Neural crest cell (in vitro differentiated cells): ENCODE measurements around the gene APBB2. TPM values are rescaled to one million over a fixed set of nuclear protein-coding genes. Genes with fewer than 3 reads are reported as not detected.

Experiments
- DNase-seq: peaks from one replicate; pipeline ENCODE4 v3.0.0; 2021; ENCODE audit warnings: low read depth, mixed read lengths, low spot score
- H3K27ac Mint-ChIP-seq: one replicate; pipeline ENCODE4 v1.8.0; 2021; ENCODE audit warnings: mild to moderate bottlenecking, mixed read lengths; ENCODE audit not compliant: unreplicated experiment
- H3K27me3 Mint-ChIP-seq: 2 replicates; pipeline ENCODE4 v1.8.0; 2021; ENCODE audit warnings: low read depth, mild to moderate bottlenecking, mixed read lengths
- H3K36me3 Mint-ChIP-seq: 2 replicates; pipeline ENCODE4 v1.8.0; 2021; ENCODE audit warnings: low read depth, mild to moderate bottlenecking, mixed read lengths
- H3K4me1 Mint-ChIP-seq: 2 replicates; pipeline ENCODE4 v1.8.0; 2021; ENCODE audit warnings: mixed read lengths
- H3K4me3 Mint-ChIP-seq: one replicate; pipeline ENCODE4 v1.8.0; 2021; ENCODE audit warnings: mild to moderate bottlenecking, mixed read lengths
- H3K9me3 Mint-ChIP-seq: 2 replicates; pipeline ENCODE4 v1.8.0; 2021; ENCODE audit warnings: mixed read lengths
- CTCF ChIP-seq: fragments of 200-600 bp; sonication (generic); conservative IDR thresholded peaks from 2 replicates; pipeline ENCODE4 v1.5.0; 2021; ENCODE audit warnings: antibody characterized with exemption, mild to moderate bottlenecking
- total RNA-seq: library from RNA; stranded (reverse); gene quantifications from 2 replicates; pipeline ENCODE4 v1.2.1, GENCODE V29; 2021

The APBB2 gene
- total RNA-seq, 1 donor from 2014 or later: 68.5 TPM

- Mint-ChIP-seq H3K4me1 (peaks cover 15% of the 10 kb centered on the region), H3K27ac (no peak overlapping the region), H3K27me3 (no peaks in the 10 kb centered on the region), H3K36me3 (no peaks in the 10 kb centered on the region), H3K4me3 (no peak overlapping the region), H3K9me3 (no peaks in the 10 kb centered on the region)
- no peak for TF ChIP-seq CTCF
- no peak for DNase-seq
These were observed 324.1 kb downstream of the APBB2 start for GRCh38 chr4:40890199-40890598.

GRCh38 chr4:40888933-40889332, 325.4 kb downstream of the APBB2 start:
- no peak for DNase-seq
- Mint-ChIP-seq H3K4me3 (no peak overlapping the region), H3K27me3 (no peaks in the 10 kb centered on the region), H3K4me1 (peaks cover 15% of the 10 kb centered on the region), H3K9me3 (no peaks in the 10 kb centered on the region), H3K27ac (no peak overlapping the region), H3K36me3 (no peaks in the 10 kb centered on the region)
- no peak for TF ChIP-seq CTCF

- no peaks in the 10 kb centered on the region for H3K27me3 Mint-ChIP-seq
- no peak for TF ChIP-seq CTCF
- peaks cover 15% of the 10 kb centered on the region for H3K4me1 Mint-ChIP-seq
- H3K36me3 Mint-ChIP-seq: no peaks in the 10 kb centered on the region
- no peaks in the 10 kb centered on the region for H3K9me3 Mint-ChIP-seq
- H3K4me3 Mint-ChIP-seq: no peak overlapping the region
- DNase-seq: no peak
- H3K27ac Mint-ChIP-seq: peak overlapping the region; percentile 2
These were observed 326.6 kb downstream of the APBB2 start for GRCh38 chr4:40887764-40888131.

- Mint-ChIP-seq H3K4me3 (no peak overlapping the region), H3K27ac (peak overlapping the region; percentile 2), H3K27me3 (no peaks in the 10 kb centered on the region), H3K4me1 (peaks cover 15% of the 10 kb centered on the region), H3K9me3 (no peaks in the 10 kb centered on the region), H3K36me3 (no peaks in the 10 kb centered on the region)
- DNase-seq: no peak
- TF ChIP-seq CTCF: no peak
These were observed 327.2 kb downstream of the APBB2 start for GRCh38 chr4:40886931-40887763.

GRCh38 chr4:40881851-40882250, 332.5 kb downstream of the APBB2 start:
- Mint-ChIP-seq H3K4me3 (no peak overlapping the region), H3K27ac (no peak overlapping the region), H3K27me3 (no peaks in the 10 kb centered on the region), H3K4me1 (peaks cover 12% of the 10 kb centered on the region), H3K9me3 (no peaks in the 10 kb centered on the region), H3K36me3 (no peaks in the 10 kb centered on the region)
- DNase-seq: no peak
- TF ChIP-seq CTCF: no peak
